Stimulated activated CD4-positive, alpha-beta T cell treated with anti-CD3 and anti-CD28 coated beads, Interleukin-4, amount 100 ng/mL, for 4 hours (primary cell): ENCODE measurements around the gene ZBTB17.
A peak's percentile ranks its signal among the peaks of the same experiment; 100 is the strongest.
"Not testable (repeated sequence)": the region's sequence is repeated elsewhere in the genome, so short reads cannot be mapped to it uniquely, and the experiment has no call there.

Experiments used
- DNase-seq, 2 experiments: peaks; one replicate each; pipeline ENCODE4 v3.0.0-alpha.2; 2020

ZBTB17 gene

DNA sequence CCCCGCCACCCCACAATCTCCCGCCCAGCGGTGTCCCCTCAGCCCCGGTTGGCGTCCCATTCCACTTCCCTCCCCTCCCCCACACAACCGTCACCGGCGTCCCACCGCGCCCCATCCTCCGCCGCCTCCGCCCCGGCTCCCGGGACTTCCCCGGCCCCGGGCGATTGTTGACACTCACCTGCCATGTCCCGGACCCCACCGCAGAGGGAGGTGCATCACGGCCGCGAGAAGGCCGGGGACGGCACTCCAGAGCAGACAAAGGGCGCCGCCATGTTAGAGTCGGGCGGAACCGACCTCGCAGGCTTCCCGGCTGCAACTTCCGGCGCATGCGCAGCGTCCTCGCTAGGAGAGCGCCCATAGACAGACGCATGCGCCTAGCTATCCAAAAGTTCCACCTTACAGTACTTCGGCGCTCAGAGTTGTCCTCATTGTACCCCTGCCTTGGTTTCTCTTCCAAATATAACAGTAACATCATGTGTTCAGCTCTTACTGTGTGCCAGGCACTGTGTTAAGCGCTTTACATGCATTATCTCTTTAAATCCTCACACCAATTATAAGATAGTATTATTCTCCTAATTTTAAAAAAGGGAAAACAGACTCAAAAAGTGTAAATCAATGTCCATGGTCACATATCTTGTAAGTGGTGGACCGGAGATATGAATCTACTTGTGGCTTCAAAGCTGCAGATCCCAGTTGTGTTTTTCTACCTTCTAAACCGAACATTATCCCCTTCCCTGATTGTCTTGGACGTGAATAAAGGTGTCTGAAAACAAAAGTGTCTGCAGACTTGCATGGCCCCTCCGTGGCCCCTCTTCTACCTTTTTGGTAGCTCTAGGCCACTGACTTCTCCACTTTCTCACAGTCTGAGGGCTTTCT is at the start of gene ZBTB17:
ZBTB17 (minus strand) TSS at position 297 of the 876 bp plus-strand sequence. CDS start 27,606 bp downstream, outside the sequence.
- peak; percentile 96 to 97 for DNase-seq

DNA sequence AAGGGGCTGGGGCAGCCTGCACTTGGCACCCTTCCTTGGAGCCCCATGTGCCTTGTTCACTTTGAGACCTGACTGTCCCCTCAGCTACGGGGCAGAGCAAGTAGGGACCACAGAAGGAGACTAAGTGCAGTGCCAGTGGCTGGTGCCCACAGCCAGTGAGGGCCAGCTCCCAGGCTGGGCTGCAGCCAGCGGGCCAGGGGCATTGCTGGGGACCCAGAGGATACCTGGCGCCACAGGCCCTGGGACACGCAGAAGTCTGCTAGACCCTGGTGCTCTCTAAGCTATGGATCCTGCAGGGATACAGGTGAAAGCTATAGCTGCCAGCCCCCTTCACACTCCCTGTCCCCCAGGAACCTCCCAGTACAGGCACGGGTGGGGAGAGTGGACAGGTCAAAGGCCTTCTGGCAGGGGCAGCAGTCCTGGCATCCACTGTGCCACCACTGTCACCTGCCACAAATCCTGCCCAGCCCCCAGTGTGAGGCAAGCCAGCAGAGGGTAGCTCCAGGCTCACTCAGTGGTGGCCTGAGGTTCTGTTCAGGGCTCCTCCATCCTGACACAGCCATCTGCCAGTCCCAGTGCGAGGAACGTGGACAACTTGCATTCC is 47.3 kb upstream of the ZBTB17 start:
- DNase-seq: no peak

DNA sequence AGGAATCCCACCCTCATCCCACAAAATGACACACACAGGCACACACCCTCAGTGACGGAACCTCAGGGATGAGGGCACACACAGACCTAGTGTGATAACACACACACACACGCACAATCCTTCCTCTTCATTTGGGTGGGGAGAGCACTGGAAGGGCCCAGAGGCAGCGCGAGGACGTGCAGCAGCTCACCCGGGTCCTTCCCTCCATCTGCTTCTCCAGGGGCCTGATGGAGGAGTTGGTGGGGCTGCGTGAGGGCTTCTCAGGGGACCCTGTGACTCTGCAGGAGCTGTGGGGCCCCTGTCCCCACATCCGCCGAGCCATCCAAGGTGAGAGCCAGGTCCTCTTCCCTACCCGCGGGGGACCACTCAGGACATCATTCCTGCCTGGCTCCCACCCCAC is 46.5 kb upstream of the ZBTB17 start:
- DNase-seq: no peak

DNA sequence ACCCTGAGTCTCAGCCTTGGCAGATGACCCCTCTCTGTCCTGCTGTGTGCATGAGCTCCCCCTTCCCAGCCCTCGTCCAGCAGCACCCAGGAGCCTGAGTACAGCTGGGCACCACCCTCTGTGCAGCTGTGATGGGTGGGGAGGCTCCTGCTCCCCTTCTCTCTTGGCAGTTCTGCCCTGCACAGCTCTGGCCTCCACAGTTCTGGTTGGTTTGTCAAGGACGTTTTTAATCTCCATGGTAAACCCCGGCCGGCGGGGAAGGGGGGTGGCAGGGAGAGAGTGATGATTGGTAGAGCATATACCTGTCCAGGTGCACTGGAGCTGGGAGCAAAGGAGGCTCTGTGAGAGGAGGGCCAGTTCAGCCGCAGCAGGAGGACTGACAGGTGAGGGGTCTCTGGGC is 45.8 kb upstream of the ZBTB17 start, which contains the start of gene CLCNKA:
CLCNKA (plus strand) TSS at position 356 of the 400 bp plus-strand sequence. CDS start 584 bp downstream, outside the sequence.
- no peak for DNase-seq

DNA sequence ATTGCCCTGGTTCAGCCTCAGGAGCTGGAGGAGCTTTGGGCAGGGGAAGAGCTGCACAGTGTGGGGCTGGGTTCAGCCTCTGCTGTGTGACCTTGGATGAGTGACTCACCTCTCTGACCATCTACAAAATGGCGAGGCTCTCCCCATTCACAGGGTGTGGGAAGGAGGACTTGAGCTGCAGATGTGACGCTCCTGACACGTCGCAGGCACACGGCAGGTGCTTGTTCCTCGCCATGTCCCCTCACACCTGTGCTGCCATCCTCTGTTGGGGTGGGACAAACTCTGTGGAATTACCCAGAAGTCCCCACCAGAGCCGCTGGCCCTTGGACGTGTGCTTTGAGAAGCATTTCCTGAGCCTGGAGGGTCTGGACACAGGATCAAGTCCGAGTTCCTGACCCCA is 45.0 kb upstream of the ZBTB17 start:
- DNase-seq: not testable (repeated sequence)

DNA sequence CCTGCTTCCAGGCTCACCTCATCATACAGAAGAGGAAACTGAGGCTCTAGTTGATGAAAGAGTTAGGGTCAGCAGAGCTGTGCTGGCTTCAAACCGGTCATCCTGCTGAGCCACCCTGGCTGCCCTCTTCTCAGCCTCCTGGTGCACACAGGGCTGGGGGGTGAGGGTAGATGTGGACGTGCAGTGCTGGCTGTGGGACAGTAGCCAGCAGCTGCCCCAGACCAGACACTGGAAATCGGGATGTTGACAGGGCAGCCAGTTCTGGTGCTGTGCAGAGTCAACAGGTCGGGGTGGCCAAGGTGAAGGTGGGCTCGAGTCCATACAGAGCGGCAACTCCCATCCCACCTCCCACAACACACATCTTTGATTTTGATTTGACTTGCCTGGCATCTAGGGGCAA is 44.4 kb upstream of the ZBTB17 start:
- DNase-seq: no peak

DNA sequence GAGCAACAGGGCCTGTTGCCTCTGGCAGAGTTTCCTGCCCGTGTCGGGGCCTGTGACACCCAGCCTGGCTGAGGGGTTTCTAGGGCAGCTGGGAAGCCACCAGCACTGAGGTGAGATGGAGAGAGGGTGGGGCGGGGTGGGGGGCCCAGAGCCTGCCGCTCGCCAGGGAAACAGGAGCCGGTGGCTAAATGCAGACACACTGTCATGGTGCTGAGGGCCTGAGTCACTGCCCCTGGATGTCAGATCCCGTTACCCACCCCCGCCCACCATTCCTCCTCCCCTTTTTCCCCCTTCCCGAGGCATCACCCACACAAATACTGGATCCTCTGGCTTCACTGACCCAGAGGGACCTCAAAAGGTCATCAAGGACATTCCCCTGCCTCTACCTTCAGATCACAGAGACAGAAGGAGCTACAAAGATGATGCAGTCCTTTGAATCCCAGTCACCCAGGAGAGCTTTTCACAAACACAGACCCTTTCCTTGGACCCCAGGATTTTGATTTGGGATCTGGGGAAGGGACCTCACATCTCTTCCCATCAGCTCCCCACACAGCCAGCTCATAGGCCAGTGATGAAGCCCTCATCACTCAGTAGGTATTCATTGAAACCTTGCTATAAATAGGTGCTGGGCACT is 43.9 kb upstream of the ZBTB17 start:
- no peak for DNase-seq

DNA sequence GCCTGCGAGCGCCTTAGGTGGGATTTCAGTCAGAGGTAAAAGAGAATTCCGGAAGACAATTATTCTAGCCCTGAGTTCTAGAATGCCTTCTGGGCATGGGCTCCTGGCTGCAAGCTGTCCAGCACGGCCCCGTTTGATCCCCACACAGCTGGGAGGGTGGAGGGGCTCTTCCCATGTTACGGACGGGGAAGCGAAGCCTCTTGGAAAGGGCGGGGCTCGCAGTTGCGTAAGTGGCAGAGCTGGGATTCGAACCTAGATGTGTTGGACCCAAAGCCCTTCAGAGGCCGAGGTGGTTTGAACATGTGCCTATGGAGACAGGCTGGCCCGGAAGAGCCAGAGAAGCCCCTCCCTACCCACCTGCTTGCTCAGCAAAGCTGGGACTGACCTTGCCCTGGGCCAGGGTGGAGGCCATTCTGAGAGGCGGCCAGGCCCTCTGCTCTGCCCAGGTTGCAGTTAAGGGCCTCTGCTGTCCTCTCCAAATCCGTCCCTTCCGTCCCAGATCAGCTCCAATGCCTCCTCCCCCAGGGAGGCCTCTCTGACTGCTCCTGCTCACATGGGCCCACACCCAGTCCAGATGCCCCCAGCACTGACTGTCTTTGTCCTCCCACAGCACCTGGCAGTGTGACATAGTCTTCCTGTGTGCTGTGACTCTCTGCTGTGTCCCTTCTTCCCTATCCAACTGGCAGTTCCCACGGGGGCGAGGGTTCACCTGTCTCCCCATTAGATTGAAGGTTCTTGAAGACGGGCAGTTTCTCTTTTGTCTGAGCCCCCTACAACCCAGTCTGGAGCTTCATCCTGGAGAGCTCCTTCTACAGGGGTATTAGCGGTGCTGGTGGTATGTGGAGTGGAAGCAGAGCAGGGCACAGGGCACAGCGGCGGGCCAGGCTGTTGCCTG is 43.1 kb upstream of the ZBTB17 start:
- no peak for DNase-seq

DNA sequence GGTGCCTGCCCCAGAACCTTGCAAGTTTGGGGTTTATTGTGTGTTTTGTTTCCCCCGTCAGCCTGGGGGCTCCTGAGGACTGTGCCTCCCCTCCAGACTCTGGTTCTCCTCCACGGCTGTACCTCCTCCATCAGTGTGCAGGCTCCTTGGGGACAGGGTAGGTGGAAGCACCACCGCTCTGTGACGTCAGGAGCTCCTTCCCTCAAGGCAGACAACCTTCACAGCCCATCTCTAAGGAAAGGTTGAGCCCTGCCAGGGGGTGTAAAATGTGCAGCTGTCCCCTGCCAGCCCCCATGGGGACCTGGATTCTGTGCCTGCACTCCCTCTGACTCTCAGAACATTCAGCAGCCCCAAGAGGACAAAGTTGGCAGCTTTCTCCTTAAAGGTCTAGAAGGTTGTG is 42.4 kb upstream of the ZBTB17 start:
- DNase-seq: no peak

DNA sequence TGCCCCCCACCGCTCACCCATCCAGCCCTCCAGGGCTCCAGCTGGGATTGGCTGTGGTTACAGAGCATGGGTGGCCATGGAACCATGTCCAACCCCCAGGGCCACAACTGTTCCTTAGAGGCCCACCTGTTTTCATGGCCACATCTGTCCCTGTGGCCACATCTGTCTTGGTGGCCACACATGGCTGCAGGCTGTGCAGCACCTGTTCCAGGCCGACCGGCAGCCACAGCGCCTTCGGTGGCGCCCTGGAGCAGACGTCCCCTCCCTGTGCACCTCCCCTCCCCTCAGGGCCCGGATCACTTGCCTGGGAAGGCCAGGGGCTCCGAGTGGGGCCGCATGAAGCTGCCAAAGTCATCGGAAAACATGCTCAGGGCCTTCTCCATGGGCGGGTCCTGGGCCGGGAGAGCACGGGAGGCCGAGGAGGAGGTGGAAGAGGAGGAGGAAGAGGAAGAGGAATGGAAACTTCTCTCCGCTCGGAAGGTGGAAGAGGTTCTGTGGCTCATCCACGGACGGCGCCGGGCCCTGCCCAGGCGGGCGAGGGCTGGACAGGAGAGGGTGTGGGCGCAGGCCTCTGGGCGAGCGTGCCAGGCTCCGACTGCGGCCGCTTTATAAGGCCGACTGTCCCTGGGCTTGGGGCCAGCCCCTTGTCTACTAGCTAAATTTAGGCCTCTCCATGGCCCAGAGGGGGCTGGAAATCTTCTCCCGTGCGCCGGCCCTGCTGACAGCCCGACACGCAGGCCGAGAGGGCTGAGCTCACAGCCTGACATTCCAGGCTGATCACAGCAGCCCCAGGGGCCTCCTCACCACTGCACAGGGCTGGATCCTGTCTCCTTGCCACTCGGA is 41.8 kb upstream of the ZBTB17 start, which contains the start of gene HSPB7:
HSPB7 (minus strand) TSS at position 583 of the 843 bp plus-strand sequence; CDS start at position 503, 80 bp downstream.
- no peak for DNase-seq

DNA sequence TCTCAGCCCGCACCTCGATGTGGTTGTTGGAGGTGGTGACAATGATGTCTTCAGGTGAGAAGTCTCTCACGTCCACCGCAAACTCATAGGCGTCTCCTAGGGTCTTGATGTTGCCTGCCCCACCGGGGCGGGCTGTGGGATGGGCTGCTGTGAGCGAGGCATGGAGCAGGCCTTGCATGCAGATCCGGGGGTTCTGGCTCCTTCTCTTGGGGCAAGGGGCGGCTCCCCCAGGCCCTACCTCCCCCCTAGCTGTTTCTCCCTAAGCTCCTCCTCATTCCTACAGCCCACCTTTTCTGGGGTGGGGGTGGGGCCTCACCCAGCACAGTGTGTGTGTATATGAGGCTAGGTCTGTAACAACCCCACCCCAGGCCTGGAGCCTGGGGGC is 41.2 kb upstream of the ZBTB17 start:
- no peak for DNase-seq

DNA sequence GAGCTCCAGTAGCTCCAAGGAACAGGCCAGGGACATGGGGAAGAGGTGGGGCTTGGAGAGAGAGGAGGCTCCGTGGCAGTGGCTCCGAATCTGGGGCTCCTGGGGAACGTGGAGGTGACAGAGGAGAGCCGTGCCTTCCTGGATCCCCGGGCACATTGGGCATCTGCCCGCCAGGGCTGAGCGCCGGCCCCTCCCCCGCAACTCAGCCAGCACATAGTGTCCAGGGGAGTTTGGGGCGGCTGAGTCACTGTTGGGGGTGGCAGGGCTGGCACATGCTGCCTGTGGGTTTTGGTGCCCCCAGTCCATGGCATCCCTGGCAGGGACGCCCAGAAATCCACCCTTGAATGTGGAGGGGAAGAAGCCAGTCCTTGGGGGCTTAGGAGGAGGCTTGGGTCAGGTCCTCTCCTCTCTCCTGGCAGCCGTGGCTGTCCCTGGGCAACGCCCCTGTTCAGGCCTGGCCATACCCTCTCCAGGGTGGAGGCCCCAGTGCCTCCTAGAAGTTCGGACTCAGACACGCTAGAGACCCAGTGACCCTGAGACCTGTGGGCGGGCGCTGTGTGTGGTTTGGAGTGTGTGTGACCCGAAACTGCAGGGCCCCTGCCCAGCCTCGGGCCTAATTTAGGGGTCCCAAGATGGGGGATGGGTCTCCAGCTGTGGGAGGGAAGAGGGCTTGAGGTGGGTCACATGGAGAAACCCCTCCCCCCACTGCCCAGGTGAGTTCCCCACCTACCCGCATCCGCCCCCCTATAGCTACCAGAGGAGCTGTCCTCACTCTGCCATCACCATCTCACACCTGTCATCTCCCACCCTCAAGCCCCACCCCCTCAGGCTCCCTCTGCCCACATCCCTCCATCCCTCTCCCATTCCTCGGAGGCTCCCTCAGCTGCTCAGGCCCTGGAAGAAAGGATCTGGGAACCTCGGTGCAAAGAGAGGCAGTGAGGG is 40.3 kb upstream of the ZBTB17 start:
- DNase-seq: no peak

DNA sequence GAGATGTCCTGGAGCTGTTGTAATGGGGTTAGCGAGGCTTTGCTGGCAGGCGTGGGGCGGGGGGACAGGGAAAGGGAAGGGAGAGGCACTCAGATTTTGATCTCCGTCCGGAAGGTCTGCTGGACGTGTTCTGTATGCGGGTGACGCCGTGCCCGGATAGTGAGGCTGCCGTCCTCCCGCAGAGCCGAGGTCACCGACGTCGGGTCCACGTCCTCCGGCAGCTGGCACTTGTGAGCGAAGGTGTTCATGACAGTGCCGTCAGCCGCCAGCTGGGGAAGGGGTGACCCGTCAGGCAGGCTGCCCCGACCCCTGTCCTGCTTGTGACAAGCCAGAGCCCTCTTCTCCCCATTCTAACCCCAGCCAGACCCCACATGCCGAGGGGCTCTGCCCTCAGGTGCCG is 39.6 kb upstream of the ZBTB17 start:
- DNase-seq: no peak

DNA sequence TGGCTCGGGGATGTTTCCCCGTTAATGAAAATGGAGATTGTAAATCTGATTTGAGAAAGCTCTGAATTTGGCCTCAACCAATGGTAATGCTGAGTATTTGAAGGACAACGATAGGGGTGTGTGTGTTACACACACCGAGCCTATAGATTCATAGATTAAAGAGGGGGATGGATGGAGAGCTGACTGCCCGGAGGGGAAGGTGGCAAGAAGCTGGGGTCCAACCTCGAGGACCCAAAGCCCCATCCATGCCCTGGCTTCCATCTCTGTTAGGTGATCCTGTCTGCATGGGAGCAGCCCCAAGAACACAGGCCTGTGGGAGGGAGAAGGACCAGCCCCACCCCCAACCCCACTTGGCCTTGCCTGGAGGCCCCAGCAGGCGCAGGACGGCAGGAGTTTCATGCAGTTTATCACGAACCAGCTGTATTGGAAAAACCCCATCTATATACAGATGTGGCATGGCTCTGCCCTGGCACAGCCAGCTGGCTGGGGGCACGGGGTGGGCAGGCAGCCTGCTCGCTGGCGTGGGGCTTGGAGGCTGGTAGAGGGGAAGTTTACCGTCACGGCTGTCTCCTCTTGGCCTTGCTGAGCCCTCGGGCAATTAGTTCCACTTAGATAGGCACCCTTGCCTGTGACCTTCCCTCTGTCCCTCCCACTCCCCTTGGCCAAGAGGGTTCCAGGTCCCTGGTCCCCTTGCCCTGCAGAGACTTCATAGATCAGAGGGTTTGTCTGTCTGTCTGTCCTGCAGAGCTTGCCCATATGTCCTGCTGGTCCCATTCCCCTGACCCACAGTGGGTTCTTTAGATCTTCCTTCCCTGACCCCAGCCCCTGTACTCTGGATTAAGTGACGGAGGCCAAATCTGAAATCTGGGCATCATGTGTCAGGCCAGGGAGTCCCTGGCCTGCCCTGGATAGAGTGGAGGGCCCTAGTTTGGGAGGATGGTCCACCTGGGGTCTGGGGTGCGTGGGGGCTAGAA is 38.9 kb upstream of the ZBTB17 start:
- no peak for DNase-seq

DNA sequence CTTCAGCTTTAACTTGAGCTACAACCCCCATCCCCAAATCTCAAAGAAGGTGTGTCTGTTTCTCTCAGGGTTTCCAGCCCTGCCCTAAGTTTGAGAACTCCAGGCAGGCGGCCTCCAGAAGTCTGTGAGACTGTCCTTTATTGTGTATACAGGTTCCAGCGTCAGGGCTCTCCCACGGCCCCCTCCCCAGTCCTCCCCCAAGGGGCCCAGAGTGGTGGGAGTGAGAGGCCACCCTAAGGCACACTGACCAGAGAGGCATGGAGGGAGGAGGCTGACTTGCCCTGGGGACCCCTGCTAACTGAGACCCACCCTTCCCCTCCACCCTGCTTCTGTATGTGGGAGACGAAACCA is 38.0 kb upstream of the ZBTB17 start:
- no peak for DNase-seq

DNA sequence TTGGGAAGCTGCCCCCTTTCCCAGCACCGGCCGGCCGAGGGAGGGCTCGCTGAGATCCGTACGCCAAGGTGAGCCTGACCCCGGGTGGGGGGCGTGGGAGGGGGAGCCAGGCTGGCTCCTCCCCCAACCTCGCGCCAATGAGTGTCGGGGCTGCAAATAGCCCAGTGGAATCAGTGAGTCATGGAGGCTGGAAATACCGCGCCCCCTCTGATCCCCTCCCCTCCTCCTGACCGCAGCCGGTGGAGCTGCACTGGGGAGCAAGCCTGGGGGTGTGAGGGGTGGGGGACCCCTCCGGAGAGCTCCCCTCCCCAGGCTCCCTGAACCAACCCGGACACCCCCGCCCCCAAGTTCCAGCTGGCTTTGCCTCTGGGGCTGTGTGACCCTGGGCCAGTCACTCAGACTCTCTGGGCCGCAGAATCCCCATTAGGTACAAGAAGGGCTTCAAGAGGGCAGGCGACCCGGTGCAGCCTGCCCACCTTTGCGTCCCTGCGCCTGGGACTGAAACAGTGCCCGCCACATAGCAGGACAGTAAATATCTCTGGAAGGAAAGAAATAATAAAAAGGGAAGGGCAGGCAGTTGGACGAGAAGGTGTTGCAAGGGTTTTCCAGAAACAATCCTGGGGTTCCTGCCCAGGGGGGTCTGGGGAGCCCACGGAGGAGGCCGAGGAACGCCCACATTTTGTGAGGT is 37.5 kb upstream of the ZBTB17 start:
- peak; percentile 59 to 79 for DNase-seq

DNA sequence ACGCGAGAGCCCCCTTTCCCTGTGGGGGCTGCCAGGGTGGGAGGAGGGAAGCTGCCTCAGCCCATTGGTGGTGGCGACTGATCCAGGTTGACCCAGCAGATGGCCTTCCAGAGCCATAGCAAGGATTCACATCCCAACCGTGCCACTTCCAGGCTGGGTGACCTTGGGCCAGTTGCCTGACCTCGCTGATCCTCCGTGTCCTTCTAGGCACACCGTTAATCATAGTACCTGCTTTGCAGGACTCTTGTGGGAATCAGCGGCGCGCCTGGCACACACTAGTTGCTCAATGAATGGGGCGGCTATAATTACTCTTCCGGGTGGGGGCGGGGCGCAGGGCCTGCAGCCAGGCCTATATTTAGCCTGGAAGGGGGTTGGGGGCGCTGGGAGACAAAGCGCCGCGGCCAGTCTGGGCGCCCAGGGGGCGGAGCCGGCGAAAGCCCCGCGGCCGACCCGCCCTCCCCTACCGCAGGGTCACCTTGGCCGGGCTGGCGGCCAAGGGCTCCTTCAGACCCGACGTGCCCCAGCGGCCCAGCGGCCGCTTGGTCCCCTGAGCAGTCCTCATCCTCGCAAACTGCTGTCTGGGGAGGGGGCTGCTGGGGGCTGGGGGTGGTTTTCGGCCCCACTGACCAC is 36.8 kb upstream of the ZBTB17 start:
- peak; percentile 23 to 43 for DNase-seq

DNA sequence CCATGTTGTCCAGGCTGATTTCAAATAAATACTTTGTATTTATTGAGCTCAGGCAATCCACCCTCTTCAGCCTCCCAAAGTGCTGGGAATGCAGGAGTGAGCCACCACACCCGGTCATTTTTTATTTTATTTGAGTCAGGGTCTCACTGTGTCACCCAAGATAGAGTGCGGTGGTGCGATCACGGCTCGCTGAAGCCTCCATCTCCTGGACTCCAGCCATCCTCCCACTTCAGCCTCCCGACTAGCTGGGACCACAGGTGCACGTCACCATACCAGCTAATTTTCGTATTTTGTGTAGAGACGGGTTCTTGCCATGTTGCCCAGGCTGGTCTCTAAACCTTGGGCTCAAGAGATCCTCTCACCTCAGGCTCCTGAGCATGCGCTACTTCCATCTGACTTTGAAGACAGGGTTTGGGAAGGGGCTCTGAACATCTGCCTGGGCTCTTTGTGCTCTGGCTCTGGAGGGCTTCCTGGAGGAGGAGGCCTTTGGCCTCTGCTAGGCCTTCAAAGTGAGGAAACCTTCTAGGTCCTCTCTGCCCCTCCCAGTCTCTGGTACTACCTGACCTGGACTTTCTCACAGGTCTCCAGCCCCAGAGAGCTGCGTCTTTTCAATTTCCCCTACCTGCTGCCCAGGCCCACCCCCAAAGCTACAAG is 36.2 kb upstream of the ZBTB17 start:
- no peak for DNase-seq
